ENCODE measurements around the gene TAAR1. TPM values are rescaled to one million over a fixed set of nuclear protein-coding genes. Genes with fewer than 3 reads are reported as not detected.
"Not testable (repeated sequence)": the region's sequence is repeated elsewhere in the genome, so short reads cannot be mapped to it uniquely, and the experiment has no call there.

TAAR1 gene
- total RNA-seq, 1 experiment from 2014 or later = not detected

DNA sequence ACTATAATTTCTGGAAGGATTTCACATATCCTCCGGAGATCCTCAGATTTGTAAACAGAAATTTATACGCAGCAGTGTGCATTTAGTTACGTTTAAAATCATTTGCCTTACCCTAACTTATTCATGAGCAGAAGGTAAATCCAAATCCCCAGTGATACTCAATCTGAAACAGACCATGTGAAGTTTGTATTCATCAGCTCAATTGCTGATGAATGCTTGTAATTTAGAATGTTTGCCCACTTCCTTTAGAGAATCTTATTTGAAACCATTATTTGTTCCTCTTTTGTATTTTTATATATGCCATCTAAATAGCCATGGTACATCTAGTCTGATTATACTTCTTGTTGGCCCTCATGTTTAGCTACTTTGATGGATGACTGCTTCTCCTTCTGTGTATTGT, 15.4 kb downstream of the TAAR1 start (continued):
- TF ChIP-seq POLR2A (IDR thresholded peaks at IDR 0.05; ENCODE audit: borderline replicate concordance, extremely low read depth, insufficient read depth, insufficient read length) (no peak), POLR2AphosphoS5 (IDR thresholded peaks at IDR 0.05; ENCODE audit: low read depth, low read length) (no peak)

DNA sequence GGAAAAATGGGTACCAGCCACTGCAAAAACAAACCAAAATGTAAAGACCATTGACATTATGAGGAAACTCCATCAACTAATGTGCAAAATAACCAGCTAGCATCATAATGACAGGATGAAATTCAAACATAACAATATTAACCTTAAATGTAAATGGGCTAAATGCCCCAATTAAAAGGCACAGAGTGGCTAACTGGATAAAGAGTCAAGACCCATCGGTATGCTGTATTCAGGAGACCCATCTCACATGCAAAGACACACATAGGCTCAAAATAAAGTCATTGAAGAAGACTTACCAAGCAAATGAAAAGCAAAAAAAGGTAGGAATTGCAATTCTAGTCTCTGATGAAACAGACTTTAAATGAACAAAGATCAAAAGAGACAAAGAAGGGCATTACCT, 21.8 kb downstream of the TAAR1 start:
- RAD21 ChIA-PET (ENCODE audit: low non-redundant PET in 1 of 2, low total read pairs in 2 of 2, uncharacterized antibody in 2 of 2, unreplicated experiment in 2 of 2); H3K27me3 ChIP-seq (ENCODE audit: insufficient read depth, low read length); DNase-seq (ENCODE audit: low read depth, low spot score); H3K4me2 ChIP-seq (ENCODE audit: low read length); H4K20me1 ChIP-seq (ENCODE audit: insufficient read depth); H3K79me2 ChIP-seq (ENCODE audit: insufficient read depth, low read length); H3K36me3 ChIP-seq (ENCODE audit: control insufficient read depth in 1 of 2, insufficient read depth in 2 of 2, low read length in 2 of 2); CTCF ChIA-PET; H2AFZ ChIP-seq (ENCODE audit: low read depth, low read length, poor library complexity, severe bottlenecking); H3K9ac ChIP-seq (ENCODE audit: low read length); H3K4me3 ChIP-seq (replicated peaks in 1 of 2; ENCODE audit: low read depth in 1 of 2, low read length in 2 of 2); intact Hi-C loops (cut with micrococcal nuclease); H3K9me3 ChIP-seq (ENCODE audit: control insufficient read depth in 1 of 2, insufficient read depth in 1 of 2, low read depth in 1 of 2, low read length in 2 of 2); H3K9me2 ChIP-seq (ENCODE audit: insufficient read depth); H3K4me1 ChIP-seq (ENCODE audit: control insufficient read depth in 1 of 2, insufficient read depth in 2 of 2, low read length in 2 of 2); ATAC-seq; BruUV-seq (replicated peaks); POLR2A ChIA-PET; H3K27ac ChIP-seq (ENCODE audit: low read depth, low read length): not testable (repeated sequence)

DNA sequence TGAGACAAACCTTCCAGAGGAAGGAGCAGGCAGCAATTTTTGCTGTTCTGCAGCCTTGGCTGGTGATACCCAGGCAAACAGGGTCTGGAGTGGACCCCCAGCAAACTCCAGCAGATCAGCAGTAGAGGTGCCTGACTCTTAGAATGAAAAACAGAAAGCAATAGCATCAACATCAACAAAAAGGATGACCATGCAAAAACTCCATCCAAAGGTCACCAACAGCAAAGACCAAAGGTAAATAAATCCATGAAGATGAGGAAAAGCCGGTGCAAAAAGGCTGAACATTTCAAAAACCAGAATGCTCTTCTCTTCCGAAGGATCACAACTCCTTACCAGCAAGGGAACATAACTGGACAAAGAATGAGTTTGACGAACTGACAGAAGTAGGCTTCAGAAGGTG, 23.1 kb downstream of the TAAR1 start:
- RAD21 ChIA-PET (ENCODE audit: low non-redundant PET in 1 of 2, low total read pairs in 2 of 2, uncharacterized antibody in 2 of 2, unreplicated experiment in 2 of 2); intact Hi-C loops (cut with micrococcal nuclease): not testable (repeated sequence)

DNA sequence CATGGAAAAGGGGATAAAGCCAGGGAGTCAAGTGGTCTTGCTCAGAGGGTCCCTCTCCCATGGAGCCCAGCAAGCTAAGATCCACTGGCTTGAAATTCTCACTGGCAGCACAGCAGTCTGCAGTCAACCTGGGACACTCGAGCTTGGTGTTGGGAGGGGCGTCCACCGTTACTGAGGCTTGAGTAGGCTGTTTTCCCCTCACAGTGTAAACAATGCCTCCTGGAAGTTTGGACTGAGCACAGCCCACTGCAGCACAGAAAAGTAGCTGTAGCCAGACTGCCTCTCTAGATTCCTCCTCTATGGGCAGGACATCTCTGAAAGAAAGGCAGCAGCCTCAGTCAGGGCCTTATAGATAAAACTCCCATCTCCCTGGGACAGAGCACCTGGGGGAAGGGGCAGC, 23.7 kb downstream of the TAAR1 start:
- BruUV-seq (replicated peaks); H3K4me2 ChIP-seq (ENCODE audit: low read length); H4K20me1 ChIP-seq (ENCODE audit: insufficient read depth); H3K9ac ChIP-seq (ENCODE audit: low read length); H3K4me3 ChIP-seq (replicated peaks in 1 of 2; ENCODE audit: low read depth in 1 of 2, low read length in 2 of 2); H2AFZ ChIP-seq (ENCODE audit: low read depth, low read length, poor library complexity, severe bottlenecking); RAD21 ChIA-PET (ENCODE audit: low non-redundant PET in 1 of 2, low total read pairs in 2 of 2, uncharacterized antibody in 2 of 2, unreplicated experiment in 2 of 2); H3K9me3 ChIP-seq (ENCODE audit: control insufficient read depth in 1 of 2, insufficient read depth in 1 of 2, low read depth in 1 of 2, low read length in 2 of 2); H3K9me2 ChIP-seq (ENCODE audit: insufficient read depth); DNase-seq (ENCODE audit: low read depth, low spot score); H3K79me2 ChIP-seq (ENCODE audit: insufficient read depth, low read length); CTCF ChIA-PET; H3K27ac ChIP-seq (ENCODE audit: low read depth, low read length); H3K4me1 ChIP-seq (ENCODE audit: control insufficient read depth in 1 of 2, insufficient read depth in 2 of 2, low read length in 2 of 2); H3K36me3 ChIP-seq (ENCODE audit: control insufficient read depth in 1 of 2, insufficient read depth in 2 of 2, low read length in 2 of 2); POLR2A ChIA-PET; ATAC-seq; H3K27me3 ChIP-seq (ENCODE audit: insufficient read depth, low read length); intact Hi-C loops (cut with micrococcal nuclease): not testable (repeated sequence)

More for the DNA sequence above, 23.1 kb downstream of the TAAR1 start:
- BruUV-seq (replicated peaks); CTCF ChIA-PET; H2AFZ ChIP-seq (ENCODE audit: low read depth, low read length, poor library complexity, severe bottlenecking); H3K27me3 ChIP-seq (ENCODE audit: insufficient read depth, low read length); H3K4me2 ChIP-seq (ENCODE audit: low read length); H3K79me2 ChIP-seq (ENCODE audit: insufficient read depth, low read length); H3K4me1 ChIP-seq (ENCODE audit: control insufficient read depth in 1 of 2, insufficient read depth in 2 of 2, low read length in 2 of 2); POLR2A ChIA-PET; H3K36me3 ChIP-seq (ENCODE audit: control insufficient read depth in 1 of 2, insufficient read depth in 2 of 2, low read length in 2 of 2); H3K27ac ChIP-seq (ENCODE audit: low read depth, low read length); H3K9ac ChIP-seq (ENCODE audit: low read length); H4K20me1 ChIP-seq (ENCODE audit: insufficient read depth); H3K9me2 ChIP-seq (ENCODE audit: insufficient read depth); DNase-seq (ENCODE audit: low read depth, low spot score); ATAC-seq; H3K4me3 ChIP-seq (replicated peaks in 1 of 2; ENCODE audit: low read depth in 1 of 2, low read length in 2 of 2); H3K9me3 ChIP-seq (ENCODE audit: control insufficient read depth in 1 of 2, insufficient read depth in 1 of 2, low read depth in 1 of 2, low read length in 2 of 2): not testable (repeated sequence)
